OCI-LY3 (cell line): ENCODE results near the gene TSPAN5.

Experiments
- CTCF ChIP-seq: fragments of 200-600, 300-600 bp; sonication (generic); IDR thresholded peaks from 2 replicates; pipeline ENCODE4 v1.5.1; 2014; ENCODE audit warnings: antibody characterized with exemption, low read length, low read depth
- EZH2phosphoT487 ChIP-seq: fragments of 200-600 bp; shearing (Covaris generic); IDR thresholded peaks from 2 replicates; pipeline ENCODE4 v1.6.1; 2018; ENCODE audit warnings: antibody characterized with exemption, mixed run types, low read depth

DNA sequence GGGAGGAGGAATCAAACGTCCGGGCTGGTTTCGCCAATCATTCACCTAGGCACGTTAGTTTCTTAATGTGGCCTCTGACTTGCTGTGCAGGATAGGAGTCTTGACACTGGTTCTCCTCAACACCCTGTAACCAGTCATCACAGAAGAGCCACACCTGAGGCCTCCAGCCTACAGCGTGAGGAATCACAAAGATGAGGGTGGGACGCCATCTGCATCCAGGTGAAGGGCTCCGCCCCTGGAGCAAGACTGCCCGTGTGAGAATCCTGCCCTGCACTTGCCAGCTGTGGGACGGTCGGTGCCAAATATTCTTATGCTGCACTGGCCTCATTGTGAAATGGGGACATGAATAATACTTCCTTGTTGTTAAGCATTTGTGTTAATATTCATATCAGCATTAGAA, 35.7 kb upstream of the TSPAN5 start:
- TF ChIP-seq EZH2phosphoT487 (no peak), CTCF (no peak)
